ENCODE data around the gene FAP. TPM values are rescaled to one million over a fixed set of nuclear protein-coding genes. Genes with fewer than 3 reads are reported as not detected.

FAP gene
- total and polyA plus RNA-seq, 2 experiments from 2014 or later: not detected

- Histone ChIP-seq H3K27ac (no peak overlapping the region), H3K36me3 (no peaks in the 10 kb centered on the region), H3K4me3 (no peak overlapping the region), H3K27me3 (no peaks in the 10 kb centered on the region), H3K4me1 (ENCODE audit: low read depth) (no peaks in the 10 kb centered on the region), H3K9me3 (ENCODE audit: low read depth) (no peaks in the 10 kb centered on the region)
- TF ChIP-seq, protein P1, sequence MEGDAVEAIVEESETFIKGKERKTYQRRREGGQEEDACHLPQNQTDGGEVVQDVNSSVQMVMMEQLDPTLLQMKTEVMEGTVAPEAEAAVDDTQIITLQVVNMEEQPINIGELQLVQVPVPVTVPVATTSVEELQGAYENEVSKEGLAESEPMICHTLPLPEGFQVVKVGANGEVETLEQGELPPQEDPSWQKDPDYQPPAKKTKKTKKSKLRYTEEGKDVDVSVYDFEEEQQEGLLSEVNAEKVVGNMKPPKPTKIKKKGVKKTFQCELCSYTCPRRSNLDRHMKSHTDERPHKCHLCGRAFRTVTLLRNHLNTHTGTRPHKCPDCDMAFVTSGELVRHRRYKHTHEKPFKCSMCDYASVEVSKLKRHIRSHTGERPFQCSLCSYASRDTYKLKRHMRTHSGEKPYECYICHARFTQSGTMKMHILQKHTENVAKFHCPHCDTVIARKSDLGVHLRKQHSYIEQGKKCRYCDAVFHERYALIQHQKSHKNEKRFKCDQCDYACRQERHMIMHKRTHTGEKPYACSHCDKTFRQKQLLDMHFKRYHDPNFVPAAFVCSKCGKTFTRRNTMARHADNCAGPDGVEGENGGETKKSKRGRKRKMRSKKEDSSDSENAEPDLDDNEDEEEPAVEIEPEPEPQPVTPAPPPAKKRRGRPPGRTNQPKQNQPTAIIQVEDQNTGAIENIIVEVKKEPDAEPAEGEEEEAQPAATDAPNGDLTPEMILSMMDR (IDR thresholded peaks at IDR 0.05; ENCODE audit: low read depth, low read length): no peak
- DNase-seq (ENCODE audit: low read depth in 1 of 2, low spot score in 1 of 2): no peak
Measured at GRCh38 chr2:162217598-162217997, 25.6 kb downstream of the FAP start.

DNA sequence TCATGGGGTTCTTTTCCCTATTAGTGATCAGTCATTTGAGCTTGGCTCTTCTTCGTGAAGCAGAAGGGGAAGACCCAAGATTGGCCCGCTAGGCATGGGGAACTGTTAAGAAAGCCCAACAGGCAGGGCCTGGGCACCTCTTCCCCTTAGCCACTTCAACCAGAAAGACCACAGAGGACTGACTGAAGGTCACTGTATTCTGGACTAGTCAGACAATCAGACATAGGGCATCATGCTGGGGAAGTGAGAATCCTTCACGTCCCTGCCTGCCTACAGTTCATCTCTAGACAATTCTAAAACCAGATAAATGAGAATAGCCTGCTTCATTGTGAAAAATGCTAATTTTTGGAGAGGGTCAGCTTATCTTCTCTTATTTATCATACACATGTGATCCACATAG lies 28.1 kb downstream of the FAP start:
- no peak overlapping the region for H3K27ac ChIP-seq
- H3K36me3 ChIP-seq: no peaks in the 10 kb centered on the region

DNA sequence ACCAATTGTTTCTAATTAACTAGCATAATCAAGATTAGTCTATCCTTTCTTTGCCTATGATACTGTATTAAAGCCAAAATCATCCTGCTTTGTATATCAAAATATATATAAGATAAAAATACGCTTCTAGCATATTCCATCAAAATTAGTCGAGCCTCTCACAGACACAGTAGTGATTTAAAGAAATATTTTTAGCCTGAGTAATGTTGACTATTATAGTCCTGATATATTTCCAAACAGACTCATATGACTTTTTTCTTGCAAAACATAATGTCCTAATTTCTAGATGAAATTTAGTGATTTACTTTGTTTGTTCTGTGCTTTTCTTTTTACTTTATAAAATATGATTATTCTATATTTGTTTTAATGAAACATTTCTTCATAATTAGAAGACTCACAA lies 30.9 kb downstream of the FAP start:
- DNase-seq (ENCODE audit: low read depth in 1 of 2, low spot score in 1 of 2): peak in 1 of 2 donors; percentile 34
- Histone ChIP-seq H3K4me3 (no peak overlapping the region), H3K9me3 (ENCODE audit: low read depth) (no peaks in the 10 kb centered on the region), H3K27me3 (no peaks in the 10 kb centered on the region), H3K4me1 (ENCODE audit: low read depth) (no peaks in the 10 kb centered on the region), H3K36me3 (no peaks in the 10 kb centered on the region), H3K27ac (no peak overlapping the region)
- TF ChIP-seq, protein P1 (IDR thresholded peaks at IDR 0.05; ENCODE audit: low read depth, low read length): no peak

More for the DNA sequence above, 28.1 kb downstream of the FAP start:
- no peak overlapping the region for H3K4me3 ChIP-seq
- TF ChIP-seq, protein P1 (IDR thresholded peaks at IDR 0.05; ENCODE audit: low read depth, low read length): no peak
- no peak for DNase-seq (ENCODE audit: low read depth in 1 of 2, low spot score in 1 of 2)
- no peaks in the 10 kb centered on the region for H3K9me3 ChIP-seq (ENCODE audit: low read depth)
- no peaks in the 10 kb centered on the region for H3K4me1 ChIP-seq (ENCODE audit: low read depth)
- no peaks in the 10 kb centered on the region for H3K27me3 ChIP-seq

DNA sequence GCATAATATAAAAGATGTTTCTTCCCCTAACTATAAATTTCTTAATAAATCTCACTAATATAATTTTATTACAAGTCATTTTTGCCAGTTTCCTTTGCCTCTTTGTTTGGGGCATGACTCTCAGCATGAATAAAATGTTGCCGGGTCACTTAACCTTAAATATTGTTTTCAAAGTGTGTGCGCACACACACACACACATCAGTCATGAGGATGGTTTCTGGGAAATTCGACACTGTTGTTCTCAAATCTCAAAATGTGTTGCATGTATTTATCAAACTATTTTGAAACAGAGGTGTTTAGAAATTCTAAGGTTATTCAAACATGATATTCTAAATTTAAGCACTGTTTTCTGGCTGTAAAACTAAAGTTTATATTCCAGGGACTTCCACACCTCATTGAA lies 31.5 kb downstream of the FAP start:
- DNase-seq (ENCODE audit: low read depth in 1 of 2, low spot score in 1 of 2): no peak
- H3K4me3 ChIP-seq: no peak overlapping the region
- TF ChIP-seq, protein P1 (IDR thresholded peaks at IDR 0.05; ENCODE audit: low read depth, low read length): no peak
- H3K27me3 ChIP-seq: no peaks in the 10 kb centered on the region
- no peak overlapping the region for H3K27ac ChIP-seq
- no peaks in the 10 kb centered on the region for H3K9me3 ChIP-seq (ENCODE audit: low read depth)
- no peaks in the 10 kb centered on the region for H3K4me1 ChIP-seq (ENCODE audit: low read depth)
- H3K36me3 ChIP-seq: no peaks in the 10 kb centered on the region

DNA sequence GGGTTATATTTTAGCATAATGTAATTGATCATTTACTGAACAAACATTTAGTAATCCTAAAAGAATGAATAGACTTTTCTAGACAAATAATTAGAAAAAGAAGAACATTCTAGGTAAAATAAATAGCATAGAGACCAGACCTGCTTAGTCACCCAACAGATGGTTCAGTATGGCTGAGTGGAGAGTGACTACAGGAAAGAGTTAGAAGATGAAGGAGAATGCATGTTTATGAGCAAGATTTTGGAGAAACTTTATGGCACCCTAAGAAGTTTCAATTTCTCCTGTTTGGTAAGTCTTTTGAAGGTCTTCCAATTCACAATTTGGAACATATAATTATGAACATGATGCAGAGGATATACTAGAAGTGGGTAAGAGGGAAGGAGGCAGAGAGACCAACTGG lies 32.9 kb downstream of the FAP start:
- Histone ChIP-seq H3K9me3 (ENCODE audit: low read depth) (no peaks in the 10 kb centered on the region), H3K27ac (no peak overlapping the region), H3K36me3 (no peaks in the 10 kb centered on the region), H3K4me1 (ENCODE audit: low read depth) (no peaks in the 10 kb centered on the region), H3K4me3 (no peak overlapping the region), H3K27me3 (no peaks in the 10 kb centered on the region)
- no peak for DNase-seq (ENCODE audit: low read depth in 1 of 2, low spot score in 1 of 2)
- TF ChIP-seq, protein P1 (IDR thresholded peaks at IDR 0.05; ENCODE audit: low read depth, low read length): no peak

DNA sequence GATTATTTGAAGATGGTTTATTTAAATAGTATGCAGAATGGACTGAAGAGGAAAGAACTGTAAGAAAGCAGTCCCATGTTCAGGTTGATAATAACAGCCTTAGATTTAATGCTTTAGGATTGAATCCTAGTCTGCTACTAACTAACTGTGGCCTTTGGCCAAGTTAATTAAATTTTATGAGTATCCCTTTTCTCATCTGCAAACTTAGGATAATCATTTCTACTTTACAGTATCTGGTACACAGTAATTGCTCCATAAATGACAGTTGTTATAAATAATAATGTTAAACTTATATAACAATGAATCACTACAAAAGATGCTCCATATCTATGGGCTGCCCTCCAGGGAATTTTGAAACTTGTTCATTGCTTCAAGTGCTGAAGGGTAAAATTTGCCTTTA lies 41.0 kb downstream of the FAP start:
- no peak for DNase-seq (ENCODE audit: low read depth in 1 of 2, low spot score in 1 of 2)
- TF ChIP-seq, protein P1 (IDR thresholded peaks at IDR 0.05; ENCODE audit: low read depth, low read length): no peak
- Histone ChIP-seq H3K27me3 (no peaks in the 10 kb centered on the region), H3K4me1 (ENCODE audit: low read depth) (no peaks in the 10 kb centered on the region), H3K36me3 (no peaks in the 10 kb centered on the region), H3K27ac (no peak overlapping the region), H3K9me3 (ENCODE audit: low read depth) (no peaks in the 10 kb centered on the region), H3K4me3 (no peak overlapping the region)

Measured in cardiac muscle cell (in vitro differentiated cells and primary cell).